CD4-positive, alpha-beta T cell treated with Interleukin-1 beta for 1 hour (primary cell): ENCODE measurements around the gene TDRD6.
"Not testable (repeated sequence)": the region's sequence is repeated elsewhere in the genome, so short reads cannot be mapped to it uniquely, and the experiment has no call there.

Experiments
- DNase-seq, 2 donors: peaks; one replicate each; pipeline ENCODE4 v3.0.0-alpha.2; 2020 to 2022

The TDRD6 gene, protein sequence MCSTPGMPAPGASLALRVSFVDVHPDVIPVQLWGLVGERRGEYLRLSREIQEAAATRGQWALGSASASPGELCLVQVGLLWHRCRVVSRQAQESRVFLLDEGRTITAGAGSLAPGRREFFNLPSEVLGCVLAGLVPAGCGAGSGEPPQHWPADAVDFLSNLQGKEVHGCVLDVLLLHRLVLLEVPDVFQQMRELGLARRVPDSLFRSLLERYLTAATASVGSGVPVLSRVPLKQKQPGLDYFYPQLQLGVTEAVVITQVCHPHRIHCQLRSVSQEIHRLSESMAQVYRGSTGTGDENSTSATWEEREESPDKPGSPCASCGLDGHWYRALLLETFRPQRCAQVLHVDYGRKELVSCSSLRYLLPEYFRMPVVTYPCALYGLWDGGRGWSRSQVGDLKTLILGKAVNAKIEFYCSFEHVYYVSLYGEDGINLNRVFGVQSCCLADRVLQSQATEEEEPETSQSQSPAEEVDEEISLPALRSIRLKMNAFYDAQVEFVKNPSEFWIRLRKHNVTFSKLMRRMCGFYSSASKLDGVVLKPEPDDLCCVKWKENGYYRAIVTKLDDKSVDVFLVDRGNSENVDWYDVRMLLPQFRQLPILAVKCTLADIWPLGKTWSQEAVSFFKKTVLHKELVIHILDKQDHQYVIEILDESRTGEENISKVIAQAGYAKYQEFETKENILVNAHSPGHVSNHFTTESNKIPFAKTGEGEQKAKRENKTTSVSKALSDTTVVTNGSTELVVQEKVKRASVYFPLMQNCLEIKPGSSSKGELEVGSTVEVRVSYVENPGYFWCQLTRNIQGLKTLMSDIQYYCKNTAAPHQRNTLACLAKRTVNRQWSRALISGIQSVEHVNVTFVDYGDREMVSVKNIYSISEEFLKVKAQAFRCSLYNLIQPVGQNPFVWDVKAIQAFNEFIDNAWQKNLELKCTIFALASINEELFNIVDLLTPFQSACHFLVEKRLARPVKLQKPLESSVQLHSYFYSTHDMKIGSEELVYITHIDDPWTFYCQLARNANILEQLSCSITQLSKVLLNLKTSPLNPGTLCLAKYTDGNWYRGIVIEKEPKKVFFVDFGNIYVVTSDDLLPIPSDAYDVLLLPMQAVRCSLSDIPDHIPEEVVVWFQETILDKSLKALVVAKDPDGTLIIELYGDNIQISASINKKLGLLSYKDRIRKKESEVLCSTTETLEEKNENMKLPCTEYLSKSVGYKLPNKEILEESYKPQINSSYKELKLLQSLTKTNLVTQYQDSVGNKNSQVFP (N-terminal part only)

DNA sequence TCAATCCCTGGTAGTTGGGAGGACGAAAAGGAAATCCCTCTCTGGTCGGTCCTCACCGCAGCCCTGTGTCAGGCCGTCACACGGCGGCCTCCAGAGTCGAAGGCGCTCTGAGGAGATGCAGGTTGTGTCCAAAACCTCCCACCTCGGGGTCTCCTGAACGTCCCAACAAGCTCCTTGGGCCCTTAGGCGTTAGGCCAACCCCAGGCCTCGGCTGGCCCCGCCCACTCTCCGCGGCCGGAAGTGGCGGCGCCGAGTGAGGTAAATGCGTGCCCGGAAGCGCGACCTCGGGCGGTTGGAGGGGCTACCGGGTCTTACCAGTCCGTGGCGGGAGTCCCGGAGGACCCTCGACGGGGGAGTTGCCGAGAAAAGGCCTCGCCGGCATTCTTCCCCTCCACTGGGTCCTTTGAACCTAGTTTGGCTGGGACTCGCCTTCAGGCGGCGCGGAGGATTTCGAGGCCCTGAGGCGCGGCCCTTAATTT, at the start of gene TDRD6:
Gene TDRD6 (plus strand): TSS at position 267 of the 479 bp plus-strand sequence. CDS start 244 bp downstream, outside the sequence.
- no peak for DNase-seq

DNA sequence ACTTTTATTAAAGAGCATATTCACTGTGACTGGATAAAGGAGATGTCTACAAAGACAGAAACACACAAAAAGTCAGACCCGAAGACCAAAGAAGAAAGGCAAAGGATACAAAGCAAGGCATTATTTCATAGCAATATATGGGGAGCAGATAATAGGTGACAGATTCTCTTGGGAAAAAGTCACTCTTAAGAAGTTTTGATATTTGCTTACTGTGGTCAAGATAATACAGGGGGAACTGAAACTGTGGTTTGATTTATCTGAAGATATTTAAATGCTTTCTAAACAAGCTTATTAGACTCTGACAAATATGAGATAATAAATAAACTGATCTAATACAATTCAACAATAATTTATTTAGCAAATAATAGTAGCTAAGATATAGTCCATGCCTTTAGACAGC, 49.8 kb upstream of the TDRD6 start:
- DNase-seq, result no peak

DNA sequence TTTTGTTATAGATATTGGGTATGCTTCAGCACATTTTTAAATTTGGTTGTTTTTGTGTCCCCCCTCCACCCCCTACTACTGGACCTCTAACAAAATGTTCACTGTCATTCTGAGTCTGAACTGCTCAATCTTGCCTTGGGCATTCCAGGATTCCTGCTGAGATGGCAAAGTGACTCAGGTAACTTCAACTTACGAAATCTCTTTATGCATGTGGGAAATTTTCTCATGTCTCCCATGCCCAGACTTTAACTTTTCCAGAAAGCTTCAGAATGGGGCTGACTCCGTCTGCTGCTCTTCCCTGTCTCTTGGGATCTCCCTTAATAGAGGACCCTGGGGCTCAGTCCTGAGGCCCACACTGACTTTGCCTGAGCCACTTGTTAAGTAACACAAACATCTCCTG, 49.0 kb upstream of the TDRD6 start:
- no peak for DNase-seq

DNA sequence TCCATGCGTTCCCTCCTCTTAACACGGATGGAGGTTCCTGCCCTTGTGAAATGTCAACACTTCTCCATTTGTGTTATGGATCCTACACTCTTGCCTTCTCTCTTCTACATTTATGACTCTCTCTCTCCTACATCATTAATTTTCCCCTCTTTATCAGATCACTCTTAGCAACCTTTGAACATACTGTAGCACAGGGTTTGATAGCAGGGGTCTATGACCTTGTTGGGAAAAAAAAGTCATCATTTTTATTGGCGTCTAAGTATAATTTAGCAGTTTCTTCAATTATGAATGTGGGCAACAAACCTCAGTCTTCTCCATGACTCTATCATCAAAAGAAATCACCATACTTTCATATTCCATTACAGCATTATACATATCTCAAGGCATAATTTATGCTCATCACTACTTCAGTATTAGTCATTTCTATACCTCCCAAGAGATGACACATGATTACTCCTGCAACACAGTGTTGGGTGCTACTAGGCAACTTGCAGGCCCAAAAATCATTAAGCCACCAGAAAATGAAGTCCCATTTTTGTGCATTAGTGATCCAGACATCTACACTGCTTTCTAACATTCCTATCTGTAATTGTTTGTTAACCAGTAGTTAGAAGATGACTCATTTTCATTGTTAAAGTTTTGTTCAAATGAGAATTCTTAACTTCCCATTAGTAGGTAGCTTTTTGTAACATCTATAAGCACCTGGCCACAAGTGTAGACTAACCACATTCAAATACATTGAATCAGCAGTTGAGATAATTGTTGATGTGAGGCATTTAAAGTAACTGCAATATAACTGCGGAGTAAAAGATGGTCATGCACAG, 44.5 kb upstream of the TDRD6 start:
- DNase-seq, result no peak

DNA sequence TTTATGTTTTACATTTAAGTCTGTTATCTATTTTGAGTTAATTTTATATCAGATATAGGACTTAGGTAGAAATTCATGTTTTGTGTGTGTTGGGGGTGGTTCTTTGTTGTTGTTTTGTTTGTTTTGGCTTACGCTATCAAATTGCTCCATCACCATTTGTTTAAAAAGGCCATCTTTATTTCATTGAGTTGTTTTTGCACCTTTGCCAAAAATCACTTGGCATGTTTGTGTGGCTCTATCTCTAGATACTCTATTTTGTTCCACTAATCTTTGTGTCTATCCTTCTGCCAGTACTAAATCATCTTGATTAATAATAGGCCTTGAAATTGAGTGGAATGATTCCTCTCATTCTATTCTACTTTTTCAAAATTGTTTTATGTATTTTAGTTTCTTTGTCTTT, 42.4 kb upstream of the TDRD6 start:
- no peak for DNase-seq

DNA sequence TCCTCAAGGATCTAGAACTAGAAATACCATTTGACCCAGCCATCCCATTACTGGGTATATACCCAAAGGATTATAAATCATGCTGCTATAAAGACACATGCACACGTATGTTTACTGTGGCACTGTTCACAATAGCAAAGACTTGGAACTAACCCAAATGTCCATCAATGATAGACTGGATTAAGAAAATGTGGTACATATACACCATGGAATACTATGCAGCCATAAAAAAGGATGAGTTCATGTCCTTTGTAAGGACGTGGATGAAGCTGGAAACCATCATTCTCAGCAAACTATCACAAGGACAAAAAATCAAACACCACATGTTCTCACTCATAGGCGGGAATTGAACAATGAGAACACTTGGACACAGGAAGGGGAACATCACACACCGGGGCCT, 39.6 kb upstream of the TDRD6 start:
- DNase-seq, result not testable (repeated sequence)

DNA sequence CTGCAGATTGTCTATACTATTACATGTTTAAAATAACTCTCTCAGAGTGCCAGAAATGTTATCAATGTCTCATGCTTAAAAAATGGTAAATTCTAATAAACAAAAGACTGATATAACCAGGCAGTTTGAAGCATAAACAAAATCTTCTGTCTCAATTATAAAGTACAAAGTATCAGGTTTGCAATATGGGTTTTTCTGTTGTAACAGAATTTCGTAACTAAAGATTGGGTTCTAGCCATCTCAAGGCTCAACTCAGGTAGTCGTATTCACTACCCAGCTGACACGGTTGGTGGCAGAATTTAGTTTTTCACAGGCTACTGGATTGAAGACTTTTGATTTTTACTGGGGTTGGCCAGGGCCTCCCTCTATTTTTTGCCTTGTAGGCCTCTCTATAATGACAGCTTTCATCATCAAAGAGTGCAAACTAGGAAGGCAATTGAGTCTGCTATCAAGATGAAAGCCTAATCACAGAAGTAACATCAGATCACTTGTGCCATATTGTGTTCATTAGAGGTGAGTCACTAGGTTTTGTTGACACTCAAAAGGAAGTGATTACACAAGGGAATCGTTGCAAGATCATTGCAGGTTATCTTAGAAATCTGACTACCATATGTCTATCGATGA, 38.7 kb upstream of the TDRD6 start:
- DNase-seq, result no peak

DNA sequence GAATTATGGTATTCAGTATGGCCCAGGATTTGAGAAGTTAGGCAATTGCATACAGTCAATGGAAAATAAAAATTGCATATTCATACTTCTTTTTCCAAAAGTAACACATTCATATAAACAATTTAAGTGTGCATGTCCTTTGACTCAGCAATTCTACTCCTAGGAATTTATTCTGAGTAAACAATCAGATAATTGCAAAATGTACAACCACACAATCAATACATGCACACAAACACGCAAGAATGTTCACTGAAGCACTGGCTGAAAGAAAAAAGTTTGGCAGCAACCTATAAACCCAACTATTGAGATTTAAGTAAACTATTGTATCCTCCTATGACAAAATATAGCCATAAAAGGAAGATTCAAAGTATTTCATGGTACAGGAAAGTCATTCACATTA, 36.7 kb upstream of the TDRD6 start:
- DNase-seq, result no peak

DNA sequence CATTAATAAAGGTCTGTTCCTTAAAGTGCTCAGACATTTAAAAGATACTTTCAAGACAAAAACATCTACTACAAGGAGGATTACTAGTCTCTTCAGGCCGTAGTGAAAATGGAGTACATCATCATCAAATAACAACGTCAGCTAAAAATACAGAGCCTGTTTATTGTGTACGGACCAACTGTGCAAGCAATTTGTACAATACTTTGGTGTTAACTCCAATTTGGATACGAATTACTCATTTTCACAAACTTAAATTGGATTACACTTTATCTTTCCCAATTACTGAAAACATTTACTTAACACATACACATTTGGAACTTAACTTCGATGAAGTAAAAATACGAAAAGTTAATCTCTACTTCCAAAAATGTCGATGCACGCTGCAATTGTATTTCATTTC, 35.9 kb upstream of the TDRD6 start:
- no peak for DNase-seq

DNA sequence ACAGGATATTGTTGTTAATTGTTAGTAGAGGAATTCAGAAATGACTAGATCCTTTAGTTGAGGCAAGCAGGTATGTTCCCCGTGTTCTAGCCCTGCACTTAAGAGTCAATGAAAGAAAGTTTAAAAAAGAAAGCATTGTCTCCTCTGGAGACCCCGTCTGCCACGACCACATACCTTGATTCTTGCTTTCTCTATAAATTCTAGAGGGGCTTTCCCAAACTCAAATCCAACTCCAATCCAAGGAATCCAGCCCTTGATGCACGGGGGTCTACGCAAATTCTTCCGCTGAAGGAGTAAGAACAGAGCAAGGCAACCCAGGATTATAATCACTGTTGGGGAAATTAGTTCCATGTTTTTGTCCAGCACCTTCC, 35.5 kb upstream of the TDRD6 start:
- DNase-seq, result no peak

DNA sequence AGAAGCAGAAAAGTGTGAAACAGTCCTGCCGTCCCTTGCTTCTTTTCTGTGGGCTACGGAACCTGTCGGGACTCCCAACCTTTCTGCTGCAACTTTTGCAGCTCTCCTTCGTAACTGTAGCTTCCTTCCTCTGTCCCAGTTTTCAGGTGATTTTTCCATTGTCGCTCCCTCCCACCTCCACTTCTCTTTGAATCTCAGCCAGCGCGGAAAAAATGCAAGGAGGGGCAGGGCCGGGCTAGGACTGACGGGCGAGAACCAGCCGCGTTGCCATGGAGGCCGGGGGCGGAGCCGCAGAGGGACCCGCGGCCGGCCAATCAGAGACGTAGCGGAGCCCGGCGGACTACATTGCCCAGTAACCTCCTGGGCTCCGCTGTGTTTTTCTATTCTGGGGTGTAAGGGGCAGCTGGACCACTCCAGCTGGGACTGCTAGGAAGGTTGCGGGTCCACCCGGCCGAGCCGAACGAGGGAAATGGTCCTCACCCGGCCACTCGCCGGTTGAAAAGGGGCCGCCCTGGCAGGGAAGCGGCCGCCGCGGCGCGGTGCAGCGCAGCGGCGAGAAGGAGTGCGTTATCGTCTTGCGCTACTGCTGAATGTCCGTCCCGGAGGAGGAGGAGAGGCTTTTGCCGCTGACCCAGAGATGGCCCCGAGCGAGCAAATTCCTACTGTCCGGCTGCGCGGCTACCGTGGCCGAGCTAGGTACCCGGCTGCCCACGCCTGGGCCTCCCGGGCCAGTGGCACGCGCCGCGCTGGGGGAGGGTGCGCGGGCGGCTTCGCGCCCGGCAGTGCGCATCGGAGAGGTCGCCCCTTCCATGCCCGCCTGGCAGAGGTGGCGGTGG, 34.9 kb upstream of the TDRD6 start, which contains the start of the genes CYP39A1 and SLC25A27:
Gene CYP39A1 (minus strand): TSS at position 216 of the 836 bp plus-strand sequence. CDS start 236 bp downstream, outside the sequence.
Gene SLC25A27 (plus strand): TSS at position 373 of the 836 bp plus-strand sequence. CDS start 218 bp downstream, at position 591.
- peak; percentile 74 to 81 for DNase-seq

DNA sequence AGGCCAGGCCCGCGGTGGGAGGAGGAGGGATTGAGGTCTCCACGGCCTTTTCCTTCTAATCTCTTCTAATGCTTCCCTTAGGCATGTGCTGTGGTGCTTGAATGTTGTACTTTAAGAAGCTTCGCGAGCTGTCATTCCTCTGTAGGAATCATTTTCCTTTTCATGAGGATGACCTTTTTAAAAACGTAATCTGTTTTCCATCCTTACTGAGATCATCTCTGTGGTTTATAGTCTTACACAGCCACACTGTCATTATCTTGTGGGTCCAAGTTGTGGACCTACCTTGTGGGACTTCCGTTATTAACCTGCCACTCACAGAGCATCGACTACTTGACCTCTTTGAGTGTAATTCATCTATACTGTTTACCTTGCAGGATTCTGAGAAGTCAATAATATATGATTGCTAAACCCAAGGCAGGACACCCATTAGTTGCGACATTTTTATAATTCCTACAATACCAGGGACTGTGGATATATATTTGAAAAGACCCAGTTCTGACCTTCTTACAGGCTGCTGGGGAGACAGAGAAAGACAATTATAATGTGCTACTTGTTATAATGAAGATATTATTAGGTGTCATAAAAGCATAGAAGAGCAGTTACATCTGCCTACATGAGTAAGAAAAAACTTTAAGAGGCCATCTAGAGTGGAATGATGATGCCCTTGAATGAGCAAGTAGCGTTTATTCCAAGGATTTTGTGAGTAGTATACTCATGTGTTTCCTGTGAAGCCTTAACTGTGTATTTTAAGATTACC, 34.1 kb upstream of the TDRD6 start:
- DNase-seq, result no peak

DNA sequence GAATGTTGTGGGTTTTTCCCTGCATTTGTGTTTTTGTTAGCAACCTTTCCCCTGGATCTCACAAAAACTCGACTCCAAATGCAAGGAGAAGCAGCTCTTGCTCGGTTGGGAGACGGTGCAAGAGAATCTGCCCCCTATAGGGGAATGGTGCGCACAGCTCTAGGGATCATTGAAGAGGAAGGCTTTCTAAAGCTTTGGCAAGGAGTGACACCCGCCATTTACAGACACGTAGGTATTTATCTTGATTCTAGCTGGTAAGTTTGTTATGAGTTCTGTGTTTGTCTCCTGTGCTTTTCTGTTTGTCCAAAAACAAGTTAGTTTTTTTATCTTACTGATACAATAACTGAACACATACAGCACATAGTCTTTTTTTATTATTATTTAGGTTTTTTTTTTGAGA, 31.9 kb upstream of the TDRD6 start:
- DNase-seq, result no peak

DNA sequence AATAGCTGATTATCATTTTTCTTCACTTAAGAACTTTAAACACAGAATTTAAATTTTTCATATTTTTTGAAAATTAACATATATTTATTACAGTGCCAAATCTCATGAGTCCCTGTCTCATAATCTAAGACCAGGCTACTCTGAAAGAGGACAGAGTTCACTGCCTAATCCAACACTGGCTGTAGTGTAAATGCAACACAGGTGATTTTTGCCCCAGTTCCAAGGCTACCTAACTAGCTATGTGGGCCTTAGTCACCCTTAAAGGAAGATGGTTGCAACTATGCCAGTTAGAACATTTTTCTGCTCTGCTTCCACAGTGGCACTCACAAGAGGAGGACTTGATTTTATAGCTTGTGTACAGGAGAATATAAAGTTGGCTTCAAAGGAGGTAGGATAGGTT, 30.0 kb upstream of the TDRD6 start:
- DNase-seq, result no peak

DNA sequence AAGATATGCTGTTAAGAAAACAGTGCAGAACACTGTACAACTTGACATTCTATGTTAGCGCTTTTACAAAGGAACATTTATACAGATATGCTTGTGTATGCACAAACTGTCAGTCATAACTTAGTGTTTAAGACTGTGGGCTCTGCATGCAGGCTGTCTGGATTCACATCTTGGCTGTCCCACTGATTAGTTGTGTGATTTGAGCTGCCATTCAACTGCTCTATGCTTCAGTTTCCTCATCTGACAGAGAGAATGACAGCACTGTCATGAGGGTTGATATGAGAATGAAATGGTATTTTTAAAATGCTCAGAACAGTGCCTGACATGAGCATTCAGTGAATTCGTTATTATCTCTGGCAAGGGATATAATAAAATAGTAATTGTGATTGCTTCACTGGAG, 26.2 kb upstream of the TDRD6 start:
- no peak for DNase-seq

DNA sequence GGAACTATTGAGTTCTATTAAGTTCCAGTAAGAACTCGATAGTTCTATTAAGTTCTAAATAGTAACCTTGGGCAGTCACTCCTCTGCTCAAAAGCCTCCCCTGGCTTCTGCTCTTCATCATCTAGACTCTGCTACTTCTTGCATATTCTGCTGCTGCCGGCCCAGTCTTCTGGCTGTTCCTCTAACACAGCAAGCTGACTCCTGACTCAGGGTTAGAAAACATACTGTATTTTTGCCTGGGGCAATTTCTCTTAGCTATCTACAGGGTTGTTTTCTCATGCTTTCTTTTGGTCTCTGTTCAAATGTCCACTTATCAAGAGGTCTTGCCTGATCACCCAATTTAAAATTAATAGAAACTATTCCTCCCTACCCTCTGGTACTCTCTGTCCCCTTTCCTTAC, 20.3 kb upstream of the TDRD6 start:
- DNase-seq, result no peak

DNA sequence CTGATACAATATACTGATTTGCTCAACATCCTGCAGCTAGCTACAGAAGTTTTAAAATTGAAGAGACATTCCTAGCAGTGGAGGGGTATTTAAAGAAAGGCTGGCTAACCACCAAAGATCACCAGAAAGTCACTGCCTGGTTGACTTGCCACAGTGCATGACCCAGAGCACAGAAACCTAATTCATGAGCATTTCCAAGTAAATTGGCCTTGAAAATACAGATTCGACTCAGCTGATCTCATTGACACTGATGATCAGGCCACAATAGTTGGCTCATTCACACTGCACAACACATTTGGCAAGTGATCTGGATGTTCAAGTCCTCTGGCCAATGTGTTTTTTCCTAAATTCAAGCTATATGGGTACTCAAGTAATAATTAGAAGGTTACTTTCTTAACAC, 13.3 kb upstream of the TDRD6 start:
- no peak for DNase-seq

DNA sequence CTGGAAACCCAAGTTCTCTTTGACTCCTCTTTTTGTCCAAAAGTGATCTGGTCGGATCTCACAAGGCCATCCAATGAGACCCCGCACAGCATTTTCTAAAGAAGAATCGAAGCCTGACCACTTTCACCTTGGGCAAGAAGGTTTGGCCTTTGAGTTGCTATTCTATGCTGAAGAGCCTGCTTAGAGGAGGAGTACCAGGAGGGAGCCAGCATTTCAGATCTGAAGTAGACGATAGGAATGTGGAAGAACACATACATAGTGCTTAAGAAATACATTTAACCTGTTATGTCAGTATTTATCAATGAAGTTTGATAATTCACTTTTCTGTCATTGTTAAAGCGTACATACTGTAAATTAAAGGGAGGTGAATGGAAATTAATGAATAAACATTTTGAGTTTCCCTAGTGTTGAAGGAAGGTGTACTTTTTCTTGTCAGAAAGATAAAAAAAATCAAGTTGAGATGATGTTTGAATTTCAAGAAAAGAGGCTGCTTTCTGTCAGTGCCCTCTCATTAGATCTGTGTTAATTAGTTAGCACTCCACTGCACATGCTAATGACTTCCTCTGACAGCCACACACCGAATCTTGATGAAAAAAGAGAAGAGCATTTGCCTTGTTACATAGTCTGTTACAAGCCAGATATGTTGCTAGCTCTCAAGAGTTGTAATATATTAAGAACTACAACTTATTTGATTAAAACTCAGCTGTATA, 10.9 kb upstream of the TDRD6 start:
- no peak for DNase-seq

DNA sequence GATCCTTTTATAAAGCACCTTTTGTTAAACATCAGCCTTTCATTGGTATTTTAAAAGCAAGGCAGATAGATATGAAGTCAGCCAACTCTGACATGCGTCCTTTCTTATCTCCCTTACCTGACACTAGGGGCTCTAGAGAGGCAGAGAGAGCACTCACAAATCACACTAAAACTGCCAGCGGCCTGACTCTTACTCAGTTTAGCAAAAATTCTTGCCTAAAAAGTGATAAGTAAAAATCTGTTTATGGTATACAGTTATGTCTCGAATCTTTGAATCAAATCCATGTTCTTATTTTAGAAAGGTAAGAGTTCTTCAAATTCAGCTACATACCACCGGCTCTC, 10.4 kb upstream of the TDRD6 start:
- no peak for DNase-seq
